Transverse colon (tissue), 4 donors: Measurements from ENCODE around the gene DACT3.

Experiments
- POLR2A ChIP-seq: fragments of 450-650 bp; IDR thresholded peaks from one replicate; pipeline ENCODE4 v1.6.1; 2016; ENCODE audit warnings: antibody characterized with exemption, mild to moderate bottlenecking, moderate library complexity
- POLR2AphosphoS5 ChIP-seq, 3 donors: sonication (generic); formaldehyde crosslinking; IDR thresholded peaks; one replicate each; pipeline ENCODE4 v1.6.1; 2016; ENCODE audit warnings: antibody characterized with exemption in 3 of 3
- TF ChIP-seq, protein P1 (sequence below), 5 experiments: fragments of 200-600 bp in 3 of 5; fragments of 450-650 bp in 2 of 5; sonication (generic) in 3 of 5; IDR thresholded peaks; 1 replicate in 2 of 5; 2 replicates in 3 of 5; pipeline ENCODE4 v1.5.1; 2016 to 2017; ENCODE audit warnings: antibody characterized with exemption in 5 of 5, inconsistent platforms in 3 of 5, mild to moderate bottlenecking in 2 of 5, moderate library complexity in 1 of 5

DNA sequence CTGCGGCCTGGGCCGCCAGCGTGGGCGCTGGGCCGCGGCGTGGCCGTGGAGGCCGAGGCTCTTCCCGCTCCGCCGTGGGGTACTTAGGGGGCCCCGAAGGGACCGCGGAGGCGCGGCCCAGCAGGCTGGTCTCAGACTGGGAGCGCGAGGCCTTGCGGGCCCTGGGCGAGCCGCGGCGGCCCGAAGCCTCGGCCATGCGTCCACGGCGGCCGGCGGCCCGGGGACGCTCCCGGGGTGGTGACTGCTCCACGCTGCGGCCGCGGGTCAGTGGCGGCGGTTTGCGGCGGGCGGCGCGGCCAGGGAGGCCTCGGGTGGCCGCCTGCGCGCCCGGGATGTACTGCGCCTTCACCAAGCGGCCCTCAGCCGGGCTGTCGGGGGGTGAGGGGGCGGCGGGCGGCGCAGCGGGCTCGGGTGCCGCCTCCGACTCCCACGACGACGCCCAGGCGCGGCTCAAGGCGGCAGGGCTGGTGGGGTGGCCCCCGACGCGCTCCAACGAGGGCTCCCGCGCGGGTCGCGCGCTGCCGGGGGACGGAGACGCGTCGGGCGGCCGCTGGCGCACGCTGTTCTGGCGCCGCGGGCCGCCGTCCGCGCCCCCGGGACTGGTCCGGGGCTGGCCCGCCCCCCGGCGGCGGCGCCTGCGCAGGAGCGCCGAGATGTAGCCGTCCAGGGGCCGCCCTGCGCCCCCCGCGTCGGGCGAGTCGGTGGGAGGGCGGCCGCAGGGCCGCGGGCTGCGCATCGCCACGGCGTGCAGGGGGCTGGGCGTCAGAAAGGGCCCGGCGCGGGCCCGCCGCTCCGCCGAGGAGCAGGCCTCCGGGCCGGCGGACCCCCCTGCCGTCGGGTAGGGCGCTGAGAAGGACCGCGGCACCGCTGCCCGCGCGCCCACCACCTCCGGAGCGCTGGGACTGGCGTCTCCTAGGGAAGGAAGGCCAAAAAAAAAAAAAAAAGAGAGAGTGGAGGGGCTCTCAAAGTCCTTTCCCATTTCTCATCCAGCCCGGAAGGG, 11.7 kb downstream of the DACT3 start:
- TF ChIP-seq, protein P1, sequence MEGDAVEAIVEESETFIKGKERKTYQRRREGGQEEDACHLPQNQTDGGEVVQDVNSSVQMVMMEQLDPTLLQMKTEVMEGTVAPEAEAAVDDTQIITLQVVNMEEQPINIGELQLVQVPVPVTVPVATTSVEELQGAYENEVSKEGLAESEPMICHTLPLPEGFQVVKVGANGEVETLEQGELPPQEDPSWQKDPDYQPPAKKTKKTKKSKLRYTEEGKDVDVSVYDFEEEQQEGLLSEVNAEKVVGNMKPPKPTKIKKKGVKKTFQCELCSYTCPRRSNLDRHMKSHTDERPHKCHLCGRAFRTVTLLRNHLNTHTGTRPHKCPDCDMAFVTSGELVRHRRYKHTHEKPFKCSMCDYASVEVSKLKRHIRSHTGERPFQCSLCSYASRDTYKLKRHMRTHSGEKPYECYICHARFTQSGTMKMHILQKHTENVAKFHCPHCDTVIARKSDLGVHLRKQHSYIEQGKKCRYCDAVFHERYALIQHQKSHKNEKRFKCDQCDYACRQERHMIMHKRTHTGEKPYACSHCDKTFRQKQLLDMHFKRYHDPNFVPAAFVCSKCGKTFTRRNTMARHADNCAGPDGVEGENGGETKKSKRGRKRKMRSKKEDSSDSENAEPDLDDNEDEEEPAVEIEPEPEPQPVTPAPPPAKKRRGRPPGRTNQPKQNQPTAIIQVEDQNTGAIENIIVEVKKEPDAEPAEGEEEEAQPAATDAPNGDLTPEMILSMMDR (IDR thresholded peaks at IDR 0.05): no peak
- TF ChIP-seq POLR2A (no peak), POLR2AphosphoS5 (IDR thresholded peaks at IDR 0.05) (no peak)
